Thyroid gland (tissue), 4 donors: Measurements from ENCODE around the gene GLIS2.
A peak's percentile ranks its signal among the peaks of the same experiment; 100 is the strongest.

Experiments
- CTCF ChIP-seq, 6 experiments: fragments of 200-600 bp in 3 of 6; fragments of 450-650 bp in 3 of 6; sonication (generic) in 3 of 6; IDR thresholded peaks; one replicate each; pipeline ENCODE4 v1.5.1; 2016 to 2019; ENCODE audit warnings: antibody characterized with exemption in 6 of 6, mild to moderate bottlenecking in 2 of 6, inconsistent platforms in 1 of 6, moderate library complexity in 1 of 6
- POLR2A ChIP-seq, 2 donors: fragments of 450-650 bp; IDR thresholded peaks; one replicate each; pipeline ENCODE4 v1.6.1; 2017; ENCODE audit warnings: antibody characterized with exemption in 2 of 2, mild to moderate bottlenecking in 2 of 2, moderate library complexity in 1 of 2

GRCh38 chr16:4316864-4317531 is 1.1 kb downstream of the GLIS2 start:
- TF ChIP-seq CTCF (IDR thresholded peaks at IDR 0.05) (peak in 1 of 6 experiments; percentile 8), POLR2A (IDR thresholded peaks at IDR 0.05) (peak in 1 of 2 donors; percentile 25)
